Esophagus muscularis mucosa (tissue), 3 donors: ENCODE results near the gene GARIN5B.

Experiments
- CTCF ChIP-seq, 3 experiments: fragments of 200-600 bp in 2 of 3; fragments of 450-650 bp in 1 of 3; sonication (generic) in 2 of 3; IDR thresholded peaks; one replicate each; pipeline ENCODE4 v1.5.1; 2017 to 2019; ENCODE audit warnings: antibody characterized with exemption in 3 of 3, mild to moderate bottlenecking in 2 of 3, moderate library complexity in 1 of 3
- POLR2A ChIP-seq: fragments of 450-650 bp; IDR thresholded peaks from one replicate; pipeline ENCODE4 v1.6.1; 2017; ENCODE audit warnings: antibody characterized with exemption, moderate library complexity, mild to moderate bottlenecking, low read depth
- POLR2AphosphoS5 ChIP-seq, 2 donors: sonication (generic); formaldehyde crosslinking; IDR thresholded peaks; one replicate each; pipeline ENCODE4 v1.6.1; 2017; ENCODE audit warnings: antibody characterized with exemption in 2 of 2

- TF ChIP-seq CTCF (IDR thresholded peaks at IDR 0.05) (no peak), POLR2A (no peak), POLR2AphosphoS5 (IDR thresholded peaks at IDR 0.05) (no peak)
Observed at GRCh38 chr19:55325172-55325571, 37.9 kb downstream of the GARIN5B start, which contains the start of gene TMEM150B.
